OCI-M1 (cell line): ENCODE data around the gene HDAC4.
A peak's percentile ranks its signal among the peaks of the same experiment; 100 is the strongest.
"Not testable (repeated sequence)": the region's sequence is repeated elsewhere in the genome, so short reads cannot be mapped to it uniquely, and the experiment has no call there.

Source experiments
- DNase-seq: peaks from one replicate; lab custom pipeline; 2025; lab: John Stamatoyannopoulos, UW

The HDAC4 gene

DNA sequence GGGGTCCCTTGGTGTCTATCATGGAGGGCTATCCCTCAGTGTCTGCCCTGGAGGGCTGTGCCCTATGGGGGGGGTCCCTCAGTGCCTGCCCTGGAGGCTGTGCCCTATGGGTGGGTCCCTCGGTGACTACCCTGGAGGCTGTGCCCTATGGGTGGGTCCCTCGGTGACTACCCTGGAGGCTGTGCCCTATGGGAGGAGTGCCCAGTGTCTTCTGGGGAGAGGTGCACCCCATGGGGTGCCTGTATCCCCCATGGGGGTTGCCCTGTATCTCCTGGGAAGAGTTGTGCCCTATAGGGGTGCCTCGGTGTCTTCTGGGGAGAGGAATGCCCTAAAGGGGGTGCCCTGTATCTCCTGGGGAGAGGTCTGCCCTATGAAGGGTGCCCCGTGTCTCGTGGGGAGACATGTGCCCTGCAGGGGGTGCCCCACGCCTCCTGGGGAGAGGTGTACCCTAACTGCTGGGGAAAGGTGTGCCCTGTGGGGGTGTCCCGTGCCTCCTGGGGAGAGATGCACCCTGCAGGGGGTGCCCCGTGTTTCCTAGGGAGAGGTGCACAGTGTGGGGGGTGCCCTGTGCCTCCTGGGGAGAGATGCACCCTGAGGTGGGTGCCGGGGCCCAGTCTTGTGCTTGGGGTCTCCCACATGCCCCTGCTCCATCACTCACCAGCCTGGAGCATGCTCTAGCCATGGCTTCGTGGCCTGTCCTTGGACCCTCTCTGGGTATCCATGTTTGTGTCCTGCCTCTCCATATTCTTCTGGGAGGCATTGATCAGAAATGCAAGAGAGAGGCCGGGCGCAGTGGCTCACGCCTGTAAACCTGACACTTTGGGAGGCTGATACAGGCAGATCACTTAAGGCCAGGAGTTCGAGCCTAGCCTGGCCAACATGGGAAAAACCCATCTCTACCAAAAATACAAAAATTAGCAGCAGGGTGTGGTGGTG is 215.6 kb downstream of the HDAC4 start:
- no peak for DNase-seq

DNA sequence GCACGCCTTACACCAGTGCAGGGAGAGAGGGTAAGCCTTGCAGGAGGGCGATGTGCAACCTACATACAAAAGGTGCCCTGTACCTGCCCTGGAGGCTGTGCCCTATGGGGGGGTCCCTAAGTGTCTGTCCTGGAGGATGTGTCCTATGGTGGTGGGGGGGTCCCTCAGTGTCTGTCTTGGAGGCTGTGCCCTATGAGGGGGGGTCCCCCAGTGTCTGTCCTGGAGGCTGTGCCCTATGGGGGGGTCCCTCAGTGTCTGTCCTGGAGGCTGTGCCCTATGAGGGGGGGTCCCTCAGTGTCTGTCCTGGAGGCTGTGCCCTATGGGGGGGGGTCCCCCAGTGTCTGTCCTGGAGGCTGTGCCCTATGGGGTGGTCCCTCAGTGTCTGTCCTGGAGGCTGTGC is 216.6 kb downstream of the HDAC4 start:
- DNase-seq: no peak

DNA sequence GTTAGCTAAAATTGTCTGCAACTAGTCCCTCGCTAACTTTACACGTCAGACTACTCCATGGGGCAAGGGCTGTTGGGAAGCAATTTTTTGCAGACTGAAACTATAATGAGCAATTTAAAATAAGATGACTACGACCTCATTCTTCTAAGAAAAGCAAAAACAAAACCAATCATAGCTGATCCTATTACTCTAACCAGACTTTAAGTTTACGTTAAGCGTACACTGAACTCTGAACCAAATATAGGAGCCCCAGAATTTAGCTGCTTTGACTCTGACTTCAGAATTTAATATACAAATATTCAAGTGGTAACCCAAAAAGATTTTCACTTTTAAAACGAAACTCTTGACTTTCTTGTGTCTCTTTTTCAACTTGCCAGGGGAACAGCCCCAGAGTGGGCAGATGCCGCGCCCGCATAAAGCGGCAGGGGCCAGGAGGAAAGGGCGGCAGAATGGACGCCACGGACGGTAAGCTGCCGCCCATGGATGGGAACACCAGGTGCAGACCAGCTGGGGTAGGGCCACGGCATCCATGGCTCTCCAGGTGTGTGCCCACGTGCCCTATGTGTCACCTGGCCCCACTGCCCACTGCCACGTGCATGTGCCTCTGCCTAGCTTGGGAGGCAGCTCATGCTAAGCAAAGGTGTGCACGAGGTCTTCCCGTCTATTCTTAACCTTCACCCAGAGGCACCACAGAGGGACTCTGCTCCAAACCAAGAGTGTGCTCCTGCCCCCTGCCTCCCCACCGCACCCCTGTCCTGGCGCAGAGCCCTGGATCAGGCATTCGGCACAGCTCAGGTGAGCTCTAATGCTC is 217.6 kb downstream of the HDAC4 start:
- no peak for DNase-seq

DNA sequence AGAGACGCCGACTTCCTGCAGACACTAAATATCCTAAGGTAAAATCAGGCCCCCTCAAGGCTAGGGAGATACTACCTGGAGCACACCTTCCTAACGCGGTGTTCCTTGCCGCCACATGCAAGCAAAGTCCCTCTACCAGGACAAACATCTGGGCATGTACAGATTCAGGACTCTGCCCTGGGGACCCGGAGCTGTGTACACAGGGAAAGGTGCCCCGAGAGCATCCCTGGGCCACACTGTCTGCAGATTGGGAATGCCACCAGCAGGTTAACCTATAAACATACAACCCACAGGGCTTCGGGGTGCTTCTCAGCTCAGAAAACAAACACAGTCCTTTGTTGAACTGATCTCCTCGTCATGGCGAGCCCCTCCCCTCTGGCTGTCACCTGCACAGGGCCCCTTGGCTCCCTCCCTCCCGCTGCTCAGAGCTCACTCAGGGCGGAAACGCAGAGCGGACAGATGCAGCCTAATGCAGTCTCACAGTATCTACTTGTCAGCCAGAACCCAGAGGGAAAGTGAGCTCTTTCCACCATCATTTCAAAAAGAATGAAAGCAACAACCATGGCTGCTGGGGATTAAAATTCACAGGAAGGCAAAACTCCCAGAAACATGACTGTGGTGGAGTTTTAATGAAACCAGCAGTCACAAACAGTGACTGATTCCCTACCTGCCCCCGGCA is 218.8 kb downstream of the HDAC4 start:
- no peak for DNase-seq

DNA sequence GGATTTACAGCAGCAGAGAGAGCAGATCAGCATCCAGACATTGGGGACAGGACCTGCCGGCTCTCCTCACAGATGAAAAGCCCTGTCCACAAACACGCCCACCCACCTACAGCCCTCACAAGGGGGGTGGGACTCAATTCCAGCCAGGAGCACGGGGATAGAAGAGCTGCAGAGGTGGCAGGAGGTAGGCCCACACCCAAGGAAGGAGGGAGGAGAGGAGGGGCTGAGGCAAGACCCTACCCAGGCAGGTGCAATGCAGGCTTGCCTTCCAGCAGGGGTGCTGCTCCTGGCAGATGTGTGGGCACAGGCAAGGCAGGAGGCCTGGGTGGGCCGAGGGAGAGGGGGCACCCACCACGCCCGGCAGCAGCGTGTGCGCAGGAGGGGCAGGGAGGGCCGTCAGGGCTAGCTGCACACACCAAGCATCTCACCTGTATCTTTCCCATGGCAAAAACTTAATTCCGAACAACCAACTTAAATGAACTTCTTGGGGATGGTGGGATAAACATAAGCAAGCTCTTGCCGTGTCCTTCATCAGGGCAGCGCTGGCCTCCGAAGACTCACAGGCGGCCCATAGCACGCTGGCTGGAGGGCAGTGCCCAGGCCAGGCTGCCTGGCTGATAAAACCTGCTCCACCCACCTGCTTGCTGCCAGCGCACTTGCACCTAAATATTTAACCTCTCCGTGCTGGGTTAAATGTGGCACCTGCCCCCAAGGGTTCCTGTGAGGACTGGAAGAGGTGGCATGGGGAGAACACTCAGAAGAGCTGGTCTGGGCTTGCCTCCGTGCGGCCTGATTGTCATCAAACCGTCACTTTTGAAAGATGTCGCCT is 219.5 kb downstream of the HDAC4 start:
- DNase-seq: no peak

DNA sequence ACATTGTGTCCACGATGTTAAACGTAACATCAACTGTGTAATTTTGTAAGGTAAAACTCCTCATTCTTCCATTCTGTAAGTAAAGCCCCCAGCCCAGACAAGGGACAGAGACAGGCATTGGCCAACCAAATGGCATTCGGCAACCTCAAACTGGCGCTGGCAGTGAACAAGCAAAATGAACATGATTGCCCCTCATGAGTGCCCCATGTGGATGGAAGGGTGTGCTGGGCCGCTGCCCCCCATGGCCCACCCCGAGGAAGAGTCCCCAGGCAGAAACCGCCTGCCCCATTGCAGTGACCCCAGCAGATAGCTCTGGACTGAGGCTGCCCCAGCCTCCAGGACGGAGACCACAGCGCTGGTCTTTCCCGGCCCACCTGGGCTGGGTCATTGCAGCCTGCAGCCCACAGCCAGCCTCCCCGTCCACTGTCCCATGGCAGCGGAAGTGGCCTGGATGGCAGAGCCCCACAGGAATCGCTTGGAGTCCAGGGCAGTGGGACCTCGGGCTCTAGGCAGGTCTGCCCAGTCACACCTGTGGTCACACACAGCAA is 220.2 kb downstream of the HDAC4 start:
- no peak for DNase-seq

GRCh38 chr2:239179851-239180371 is 220.9 kb downstream of the HDAC4 start:
- DNase-seq: no peak

GRCh38 chr2:239178954-239179353 is 221.9 kb downstream of the HDAC4 start:
- no peak for DNase-seq

- DNase-seq: no peak
Measured at GRCh38 chr2:239178484-239178883, 222.3 kb downstream of the HDAC4 start.

DNA sequence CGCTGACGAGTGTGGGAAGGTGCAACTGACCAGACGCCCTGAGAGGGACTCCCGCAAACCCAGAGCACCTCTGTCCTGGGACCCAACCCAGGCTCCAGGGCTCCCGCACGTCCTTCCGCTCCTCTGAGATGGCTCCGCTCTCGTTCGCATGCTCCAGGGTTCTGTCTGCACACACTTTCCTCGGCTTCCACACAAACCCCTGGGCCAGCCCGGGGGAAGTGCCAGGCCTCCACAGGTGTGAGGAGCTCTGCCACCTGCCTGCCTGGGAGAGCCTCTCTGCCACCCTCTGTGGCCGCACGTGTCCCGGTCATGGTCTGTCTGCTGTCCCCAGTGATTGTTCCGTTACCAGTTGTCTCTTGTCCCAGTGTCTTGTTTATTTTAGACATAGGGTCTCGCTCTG is 222.9 kb downstream of the HDAC4 start:
- no peak for DNase-seq

GRCh38 chr2:239177325-239177724 is 223.5 kb downstream of the HDAC4 start:
- no peak for DNase-seq

GRCh38 chr2:239176138-239176803 is 224.5 kb downstream of the HDAC4 start:
- not testable (repeated sequence) for DNase-seq

DNA sequence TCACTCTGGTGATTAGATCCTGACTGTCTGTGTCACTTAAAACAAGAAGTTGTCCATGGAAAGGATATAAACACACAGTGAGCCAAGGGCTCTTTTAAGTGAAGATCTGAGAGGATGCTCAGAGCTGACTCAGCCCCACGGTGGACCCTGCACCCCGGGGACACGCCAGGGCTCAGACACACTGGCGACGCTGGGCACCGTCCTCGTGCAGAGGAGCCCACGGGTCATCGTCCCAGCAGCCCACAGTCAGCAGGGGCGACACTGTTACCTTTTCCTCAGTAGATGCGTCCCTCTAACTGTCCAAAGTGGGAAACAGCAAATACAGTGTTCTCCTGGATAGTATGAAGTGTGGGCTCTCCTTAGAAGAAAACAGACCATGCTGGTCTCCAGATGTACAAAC is 225.6 kb downstream of the HDAC4 start:
- DNase-seq: no peak

DNA sequence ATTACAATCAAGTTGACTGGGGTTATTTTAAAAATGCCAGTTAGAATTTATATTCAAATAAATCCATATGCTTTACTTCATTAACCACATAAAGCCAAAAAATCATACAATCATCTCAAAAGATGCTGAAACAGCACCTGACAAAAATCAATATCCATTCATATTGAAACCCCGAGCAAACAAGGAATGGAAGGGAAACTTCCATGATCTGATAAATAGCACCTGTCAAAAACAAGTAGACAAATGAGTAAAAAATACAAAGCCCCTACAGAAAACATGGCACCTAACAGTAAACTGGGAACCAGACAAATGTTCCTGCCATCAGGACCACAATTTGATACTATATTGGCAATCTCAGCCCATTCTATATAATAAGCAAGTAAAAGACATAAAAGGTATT is 227.5 kb downstream of the HDAC4 start:
- DNase-seq: no peak

GRCh38 chr2:239171643-239172042 is 229.2 kb downstream of the HDAC4 start:
- peak; percentile 4 for DNase-seq

GRCh38 chr2:239169311-239170048 is 231.3 kb downstream of the HDAC4 start:
- DNase-seq: no peak

- no peak for DNase-seq
Measured at GRCh38 chr2:239168575-239168974, 232.2 kb downstream of the HDAC4 start.

DNA sequence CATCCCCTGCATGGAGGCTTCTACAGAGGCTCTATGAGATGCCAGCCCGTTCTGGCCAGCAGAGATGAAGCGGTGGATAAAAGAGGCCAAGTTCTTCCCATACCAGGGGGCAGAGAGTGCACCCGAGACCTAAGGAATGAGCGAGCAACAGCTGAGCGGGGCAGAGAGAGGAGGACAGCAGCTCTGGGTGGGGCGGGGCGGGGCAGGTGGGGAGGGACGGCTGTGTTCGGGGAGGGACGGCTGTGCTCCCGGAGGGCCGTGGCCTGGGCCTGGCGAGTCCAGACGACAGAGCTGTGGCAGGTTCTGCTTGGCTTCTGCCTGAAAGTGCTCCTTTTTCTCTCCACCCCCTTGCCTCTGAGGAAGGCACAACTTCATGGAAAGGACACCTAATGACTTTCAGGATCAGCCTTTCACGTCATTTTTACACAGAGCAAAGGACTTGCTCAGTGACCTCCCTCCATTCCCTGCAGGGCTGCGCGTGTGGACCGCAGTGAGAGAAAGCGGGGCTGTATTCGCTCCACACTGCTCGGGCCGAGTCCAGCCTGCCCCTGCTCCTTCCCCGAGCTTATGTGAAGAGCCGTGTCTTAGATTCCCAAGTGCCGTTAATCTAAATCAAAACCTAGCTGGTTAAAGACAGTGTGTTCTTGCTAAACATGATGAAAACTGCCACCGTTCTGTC is 232.9 kb downstream of the HDAC4 start:
- no peak for DNase-seq

DNA sequence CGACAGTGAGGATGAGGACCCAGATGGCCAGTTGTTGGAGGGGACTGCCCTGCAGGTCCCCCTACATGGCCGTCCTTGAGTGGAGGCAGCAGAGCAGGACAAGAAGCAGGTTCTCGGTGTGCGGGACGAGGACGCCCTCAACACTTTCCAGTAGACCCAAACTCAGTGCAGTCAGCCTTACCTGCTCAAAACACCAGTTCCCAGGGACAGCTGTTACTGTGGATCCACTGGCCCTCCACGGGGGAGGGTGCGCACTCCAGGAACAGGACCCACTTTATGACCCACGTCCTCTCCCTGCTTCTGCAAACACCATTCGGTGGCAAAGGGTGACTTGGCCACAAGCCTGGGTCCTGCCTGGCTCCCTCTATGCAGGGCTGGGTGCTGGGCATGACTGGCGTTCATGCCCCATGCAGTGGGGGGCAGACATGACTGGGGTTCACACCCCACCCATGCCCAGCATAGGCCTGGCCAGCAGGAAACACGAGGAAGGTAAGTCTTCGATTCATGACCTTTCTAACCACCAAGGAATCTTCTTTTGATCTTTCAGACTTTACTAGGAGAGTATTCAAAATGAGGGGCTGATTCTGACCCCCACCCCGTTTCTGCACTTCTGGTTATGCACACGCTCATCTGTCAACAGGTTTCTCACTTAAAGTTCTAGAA is 233.7 kb downstream of the HDAC4 start:
- no peak for DNase-seq
